ENCODE results near the gene ITGB1BP1. TPM values are rescaled to one million over a fixed set of nuclear protein-coding genes. Genes with fewer than 3 reads are reported as not detected.

The ITGB1BP1 gene
- total and polyA plus RNA-seq, 9 of the 15 experiments (the other 6 are each of a cell fraction or from before 2014, with no cell fraction given), result 37.8 to 95.3 (median 50.4) TPM

DNA sequence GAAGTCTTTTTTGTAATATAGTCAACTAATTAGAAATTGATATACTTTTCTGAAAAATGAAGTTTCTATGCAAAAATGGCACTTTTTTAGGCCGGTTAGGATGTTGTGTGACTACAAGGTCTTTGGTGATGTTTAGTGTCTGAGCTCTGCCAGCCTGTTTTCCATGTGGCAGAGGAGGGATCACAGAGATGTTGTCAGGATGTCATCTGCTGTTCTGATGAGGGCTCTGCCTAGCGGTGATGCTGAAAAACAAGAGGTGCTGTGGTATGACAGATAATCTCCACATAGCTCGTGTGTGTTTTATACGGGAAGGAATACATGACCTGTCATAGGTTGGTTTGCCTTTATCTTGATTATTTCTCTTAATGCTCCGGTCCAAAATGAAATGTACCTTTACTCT, 39.0 kb upstream of the ITGB1BP1 start (continued):
- TF ChIP-seq POLR2AphosphoS2 (IDR thresholded peaks at IDR 0.05; ENCODE audit: low read length) (no peak), HNRNPH1 (optimal IDR thresholded peaks at IDR 0.05; ENCODE audit: low read depth, low read length) (no peak), CBFA2T2 (conservative IDR thresholded peaks at IDR 0.05) (no peak), ZNF274 (IDR thresholded peaks at IDR 0.05; ENCODE audit: borderline replicate concordance, low read depth, low read length) (no peak), KAT2B (IDR thresholded peaks at IDR 0.05; ENCODE audit: low read depth, low read length) (no peak)
- TF ChIP-seq, protein P1, sequence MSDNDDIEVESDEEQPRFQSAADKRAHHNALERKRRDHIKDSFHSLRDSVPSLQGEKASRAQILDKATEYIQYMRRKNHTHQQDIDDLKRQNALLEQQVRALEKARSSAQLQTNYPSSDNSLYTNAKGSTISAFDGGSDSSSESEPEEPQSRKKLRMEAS (CRISPR knock-in tag; IDR thresholded peaks at IDR 0.05), result no peak
- TF ChIP-seq, protein P2, sequence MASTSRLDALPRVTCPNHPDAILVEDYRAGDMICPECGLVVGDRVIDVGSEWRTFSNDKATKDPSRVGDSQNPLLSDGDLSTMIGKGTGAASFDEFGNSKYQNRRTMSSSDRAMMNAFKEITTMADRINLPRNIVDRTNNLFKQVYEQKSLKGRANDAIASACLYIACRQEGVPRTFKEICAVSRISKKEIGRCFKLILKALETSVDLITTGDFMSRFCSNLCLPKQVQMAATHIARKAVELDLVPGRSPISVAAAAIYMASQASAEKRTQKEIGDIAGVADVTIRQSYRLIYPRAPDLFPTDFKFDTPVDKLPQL (IDR thresholded peaks at IDR 0.05; ENCODE audit: extremely low read depth, insufficient read length), result no peak
- TF ChIP-seq, protein P3, sequence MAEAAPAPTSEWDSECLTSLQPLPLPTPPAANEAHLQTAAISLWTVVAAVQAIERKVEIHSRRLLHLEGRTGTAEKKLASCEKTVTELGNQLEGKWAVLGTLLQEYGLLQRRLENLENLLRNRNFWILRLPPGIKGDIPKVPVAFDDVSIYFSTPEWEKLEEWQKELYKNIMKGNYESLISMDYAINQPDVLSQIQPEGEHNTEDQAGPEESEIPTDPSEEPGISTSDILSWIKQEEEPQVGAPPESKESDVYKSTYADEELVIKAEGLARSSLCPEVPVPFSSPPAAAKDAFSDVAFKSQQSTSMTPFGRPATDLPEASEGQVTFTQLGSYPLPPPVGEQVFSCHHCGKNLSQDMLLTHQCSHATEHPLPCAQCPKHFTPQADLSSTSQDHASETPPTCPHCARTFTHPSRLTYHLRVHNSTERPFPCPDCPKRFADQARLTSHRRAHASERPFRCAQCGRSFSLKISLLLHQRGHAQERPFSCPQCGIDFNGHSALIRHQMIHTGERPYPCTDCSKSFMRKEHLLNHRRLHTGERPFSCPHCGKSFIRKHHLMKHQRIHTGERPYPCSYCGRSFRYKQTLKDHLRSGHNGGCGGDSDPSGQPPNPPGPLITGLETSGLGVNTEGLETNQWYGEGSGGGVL (CRISPR knock-in tag; IDR thresholded peaks at IDR 0.05), result no peak
- TF ChIP-seq, protein P4, sequence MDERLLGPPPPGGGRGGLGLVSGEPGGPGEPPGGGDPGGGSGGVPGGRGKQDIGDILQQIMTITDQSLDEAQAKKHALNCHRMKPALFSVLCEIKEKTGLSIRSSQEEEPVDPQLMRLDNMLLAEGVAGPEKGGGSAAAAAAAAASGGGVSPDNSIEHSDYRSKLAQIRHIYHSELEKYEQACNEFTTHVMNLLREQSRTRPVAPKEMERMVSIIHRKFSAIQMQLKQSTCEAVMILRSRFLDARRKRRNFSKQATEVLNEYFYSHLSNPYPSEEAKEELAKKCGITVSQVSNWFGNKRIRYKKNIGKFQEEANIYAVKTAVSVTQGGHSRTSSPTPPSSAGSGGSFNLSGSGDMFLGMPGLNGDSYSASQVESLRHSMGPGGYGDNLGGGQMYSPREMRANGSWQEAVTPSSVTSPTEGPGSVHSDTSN (CRISPR knock-in tag; IDR thresholded peaks at IDR 0.05; ENCODE audit: low read depth), result no peak
- TF ChIP-seq, protein P4 (tag; conservative IDR thresholded peaks at IDR 0.05; ENCODE audit: low read depth), result no peak
